A549 treated with dexamethasone at 1 μM for 4 hours (cell line): ENCODE data around the gene TMLHE. TPM values are rescaled to one million over a fixed set of nuclear protein-coding genes. Genes with fewer than 3 reads are reported as not detected.

ENCODE experiments used
- total RNA-seq: library from RNA; stranded (reverse); fragments of 200-300 nt; extraction: Qiagen RNA extraction; gene quantifications from 5 replicates; pipeline ENCODE4 v1.2.3, GENCODE V29; 2022

The TMLHE gene, protein sequence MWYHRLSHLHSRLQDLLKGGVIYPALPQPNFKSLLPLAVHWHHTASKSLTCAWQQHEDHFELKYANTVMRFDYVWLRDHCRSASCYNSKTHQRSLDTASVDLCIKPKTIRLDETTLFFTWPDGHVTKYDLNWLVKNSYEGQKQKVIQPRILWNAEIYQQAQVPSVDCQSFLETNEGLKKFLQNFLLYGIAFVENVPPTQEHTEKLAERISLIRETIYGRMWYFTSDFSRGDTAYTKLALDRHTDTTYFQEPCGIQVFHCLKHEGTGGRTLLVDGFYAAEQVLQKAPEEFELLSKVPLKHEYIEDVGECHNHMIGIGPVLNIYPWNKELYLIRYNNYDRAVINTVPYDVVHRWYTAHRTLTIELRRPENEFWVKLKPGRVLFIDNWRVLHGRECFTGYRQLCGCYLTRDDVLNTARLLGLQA
- total RNA-seq: 9.8 to 11.6 TPM (median 10.1 TPM) in 5 replicates

DNA sequence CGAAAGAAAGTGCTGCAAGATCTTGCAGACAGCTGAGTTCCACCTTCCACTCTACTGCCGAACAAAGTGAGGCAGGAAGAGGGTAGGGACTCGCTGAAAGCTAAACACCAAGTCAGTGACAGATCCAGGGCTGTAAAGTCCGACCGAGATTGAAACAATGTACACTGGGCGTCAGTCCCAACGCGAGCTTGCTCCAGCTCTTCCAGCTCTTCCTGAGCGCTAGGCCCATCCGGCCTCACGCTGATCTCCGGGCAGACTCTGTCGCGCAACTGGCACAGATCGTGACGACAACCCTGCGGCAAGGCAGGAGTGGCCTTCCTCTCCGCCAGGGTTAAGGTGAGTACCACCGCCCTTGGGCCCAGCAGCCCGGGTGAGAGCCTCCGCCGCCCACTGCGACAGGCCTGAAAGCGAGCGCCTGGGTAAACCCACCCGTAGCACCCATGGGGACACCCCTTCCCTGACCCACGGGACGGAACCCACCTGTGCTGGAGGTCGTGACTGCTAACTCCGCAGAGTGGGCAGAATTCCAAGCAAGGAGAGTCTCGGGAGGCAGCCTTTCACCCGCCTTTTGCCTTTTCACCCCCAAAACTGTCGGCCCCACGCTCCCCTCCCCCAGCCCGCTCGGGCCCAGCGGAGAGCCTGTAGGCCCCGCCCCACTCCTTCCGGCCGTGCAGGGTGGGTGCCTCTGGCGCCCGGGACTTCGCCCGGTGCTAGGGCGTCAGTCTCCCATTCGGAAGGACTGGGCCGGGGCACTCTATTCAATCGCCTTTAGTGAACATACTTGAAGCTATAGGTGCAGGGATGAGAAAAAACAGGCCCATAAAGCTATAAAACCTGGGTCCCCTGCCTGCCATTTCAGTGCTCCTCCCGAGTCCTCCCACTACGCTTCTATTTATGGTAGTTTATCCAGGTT is at the start of gene TMLHE, which contains the start of gene SPRY3:
TSS of gene TMLHE (minus strand) at position 641 of the 913 bp plus-strand sequence. CDS start 67,676 bp downstream, outside the sequence.
TSS of gene SPRY3 (plus strand) at position 275 of the 913 bp plus-strand sequence.

DNA sequence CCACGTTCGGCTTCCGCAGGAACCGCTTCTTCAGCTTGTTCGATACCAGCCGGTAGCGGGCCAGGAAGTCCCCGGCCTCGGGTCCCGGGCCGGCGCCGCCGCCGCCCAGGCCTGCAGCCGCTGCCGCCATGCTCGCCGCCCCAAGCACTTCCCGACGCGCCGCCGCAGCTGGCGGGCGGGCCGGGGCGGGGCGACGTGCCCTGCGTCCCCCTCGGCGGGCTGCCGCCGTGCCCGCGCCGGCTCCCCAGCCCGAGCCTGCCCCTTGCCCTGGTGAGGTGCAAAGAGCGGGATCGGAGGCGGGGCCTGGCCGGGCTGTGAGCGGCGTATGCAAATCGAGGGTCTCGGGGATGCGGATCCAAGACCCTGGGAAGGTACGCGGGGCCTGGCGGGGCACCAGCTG is 154.3 kb downstream of the TMLHE start, which contains the start of gene F8A3:
TSS of gene F8A3 (minus strand) at position 150 of the 400 bp plus-strand sequence. CDS start at position 130, 20 bp downstream.

Other genes with a start within 250 kb of the TMLHE start
- not detected in 5 replicates for gene F8A2, start 230.9 kb downstream of the TMLHE start, total RNA-seq
- gene F8A3, start 154.3 kb downstream of the TMLHE start, total RNA-seq: 0.47 to 1.0 TPM (median 0.54 TPM) in 5 replicates
- gene SPRY3, start 366 bp downstream of the TMLHE start, total RNA-seq: 0.08 to 0.15 TPM (median 0.11 TPM) in 5 replicates